Measurements from ENCODE around the gene UBXN6. TPM values are rescaled to one million over a fixed set of nuclear protein-coding genes. Genes with fewer than 3 reads are reported as not detected.

The UBXN6 gene
- polyA plus RNA-seq, 2 of the 4 experiments (the other 2 are of a cell fraction), result 23.0 to 31.6 TPM

GRCh38 chr19:4482721-4483364 lies 25.2 kb upstream of the UBXN6 start:
- no peak for DNase-seq (ENCODE audit: low read depth in 1 of 2, low spot score in 1 of 2)
- H3K9me3 ChIP-seq, result no peaks in the 10 kb centered on the region
- no peaks in the 10 kb centered on the region for H3K4me1 ChIP-seq
- no peak overlapping the region for H3K4me3 ChIP-seq
- CTCF ChIA-PET, result interaction anchor here (1.0 to 1.5 kb wide), 2 partner anchors 12 to 40 kb away, joined by 3 to 5 read pairs; no protein-coding TSS in a partner anchor
- TF ChIP-seq MYC (IDR thresholded peaks at IDR 0.05; ENCODE audit: borderline replicate concordance, low read length), result no peak
- POLR2A ChIA-PET, result no interaction called here
- H3K27ac ChIP-seq, result no peak overlapping the region
- no peak overlapping the region for H3K4me2 ChIP-seq
- FAIRE-seq, result no peak
- peak in 1 of 2 experiments; percentile 46; a peak in 3 of 6 replicates for ATAC-seq
- WGBS (ENCODE audit: missing lambda C conversion rate), result 89% methylated on average over 34 of the region's 35 CpGs

- Histone ChIP-seq H3K4me2 (no peak overlapping the region), H3K9me3 (no peaks in the 10 kb centered on the region), H3K4me1 (peaks cover 15% of the 10 kb centered on the region), H3K4me3 (no peak overlapping the region), H3K27ac (no peak overlapping the region)
- ATAC-seq, result no peak
- WGBS (ENCODE audit: missing lambda C conversion rate), result 81% methylated on average over 7 of the region's 16 CpGs
- ChIA-PET POLR2A (no interaction called here), CTCF (no interaction called here)
- TF ChIP-seq CHD2 (IDR thresholded peaks at IDR 0.05; ENCODE audit: low read length, partially characterized antibody) (no peak), PHF8 (IDR thresholded peaks at IDR 0.05; ENCODE audit: borderline replicate concordance, low read depth) (no peak), RARB (CRISPR knock-in tag; IDR thresholded peaks at IDR 0.05) (no peak), ZNF302 (CRISPR knock-in tag; IDR thresholded peaks at IDR 0.05) (no peak), TP53 (CRISPR knock-in tag; IDR thresholded peaks at IDR 0.05) (no peak), TFCP2L1 (CRISPR knock-in tag; IDR thresholded peaks at IDR 0.05) (no peak), FOSB (CRISPR knock-in tag; IDR thresholded peaks at IDR 0.05) (no peak), GATA3 (IDR thresholded peaks at IDR 0.05; ENCODE audit: borderline replicate concordance) (no peak), SREBF2 (IDR thresholded peaks at IDR 0.05) (no peak), MAFK (IDR thresholded peaks at IDR 0.05; ENCODE audit: partially characterized antibody) (no peak)
- no peak for FAIRE-seq
- DNase-seq (ENCODE audit: low read depth in 1 of 2, low spot score in 1 of 2), result no peak
Observed at GRCh38 chr19:4477034-4477801, 19.6 kb upstream of the UBXN6 start.

GRCh38 chr19:4474514-4475022 lies 17.0 kb upstream of the UBXN6 start:
- ChIA-PET CTCF (interaction anchor here (0.6 to 1.9 kb wide), 4 partner anchors 40 to 74 kb away, joined by 3 to 7 read pairs (median 6); partner anchors contain the start of gene SH3GL1), POLR2A (no interaction called here)
- TF ChIP-seq TFCP2L1 (CRISPR knock-in tag; IDR thresholded peaks at IDR 0.05), result no peak
- TF ChIP-seq PBX3 (IDR thresholded peaks at IDR 0.05), result peak; percentile 90
- Histone ChIP-seq H3K27ac (peak overlapping the region in 1 of 2 experiments; percentile 99; a peak in 3 of 6 replicates), H3K4me1 (peaks cover 15% of the 10 kb centered on the region), H3K4me2 (peak overlapping the region; percentile 95), H3K4me3 (peak overlapping the region; percentile 27; the same call in 1 of the 3 replicates), H3K9me3 (no peaks in the 10 kb centered on the region)
- FAIRE-seq (no peak), ATAC-seq (peak in 1 of 2 experiments; percentile 43; a peak in 3 of 6 replicates), DNase-seq (ENCODE audit: low read depth in 1 of 2, low spot score in 1 of 2) (peak in 1 of 2 experiments; percentile 54)
- 60% methylated on average over 9 of the region's 13 CpGs for WGBS (ENCODE audit: missing lambda C conversion rate)

GRCh38 chr19:4473763-4474513 lies 16.3 kb upstream of the UBXN6 start:
- no peaks in the 10 kb centered on the region for H3K9me3 ChIP-seq
- WGBS (ENCODE audit: missing lambda C conversion rate), result 70% methylated on average over 18 of the region's 23 CpGs
- POLR2A ChIA-PET, result no interaction called here
- CTCF ChIA-PET, result interaction anchor here (0.6 to 1.9 kb wide), 4 partner anchors 10 to 73 kb away, joined by 4 to 7 read pairs (median 6); partner anchors contain the start of gene SH3GL1
- H3K27ac ChIP-seq, result peak overlapping the region in 1 of 2 experiments; percentile 99; a peak in 3 of 6 replicates
- H3K4me1 ChIP-seq, result peaks cover 15% of the 10 kb centered on the region
- ATAC-seq (no peak), DNase-seq (ENCODE audit: low read depth in 1 of 2, low spot score in 1 of 2) (no peak), FAIRE-seq (no peak)
- H3K4me3 ChIP-seq, result peak overlapping the region; percentile 27; the same call in 1 of the 3 replicates
- TF ChIP-seq RCOR1 (IDR thresholded peaks at IDR 0.05; ENCODE audit: low read depth, low read length), result no peak
- peak overlapping the region; percentile 95 for H3K4me2 ChIP-seq
